HG03196 (cell line): Measurements from ENCODE around the gene FGFR3.

Source experiments
- ATAC-seq: cut with Tn5 transposase; IDR thresholded peaks from one replicate; pipeline ENCODE4 v1.9.1; 2021; ENCODE audit not compliant: unreplicated experiment

FGFR3 gene

DNA sequence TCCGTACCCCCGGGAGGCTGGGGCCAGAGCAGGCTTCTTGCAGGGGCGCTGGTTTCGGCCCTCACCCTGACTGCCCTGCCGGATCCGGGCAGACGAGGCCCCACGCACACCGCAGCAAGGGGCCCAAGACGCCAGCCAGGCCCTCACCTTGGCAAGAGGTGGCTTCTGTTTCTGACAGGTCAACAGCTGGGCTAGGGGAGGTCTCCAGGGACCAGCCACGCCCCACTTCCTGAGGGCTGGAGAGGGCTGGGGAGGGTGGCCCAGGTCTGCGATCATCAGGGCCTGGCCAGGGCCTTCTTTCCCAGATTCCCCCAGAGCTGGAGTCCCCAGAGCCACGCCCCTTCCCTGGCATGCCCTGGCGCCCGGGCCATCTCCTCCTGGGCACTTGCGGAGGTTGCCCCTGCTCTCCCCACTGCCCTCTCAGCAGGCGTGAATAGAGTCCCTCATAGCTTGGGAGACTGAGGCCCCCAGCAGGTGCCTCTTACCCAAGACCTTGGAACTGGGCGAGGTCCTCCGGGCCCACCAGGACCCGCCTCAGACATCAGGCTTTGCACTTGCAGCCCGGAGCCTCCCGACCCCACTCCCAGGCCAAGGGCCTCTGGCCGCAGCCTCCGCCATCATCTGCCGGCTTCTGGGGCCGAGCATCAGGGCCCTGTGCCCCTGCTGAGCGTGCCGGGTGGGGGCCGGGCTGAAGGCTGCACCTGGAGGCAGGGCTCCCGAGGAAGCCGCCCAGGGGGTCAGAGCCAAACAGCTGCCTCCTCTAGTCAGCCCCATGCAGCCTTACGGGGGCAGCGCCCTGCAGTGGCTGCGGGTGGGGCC lies 6.3 kb upstream of the FGFR3 start:
- no peak for ATAC-seq

GRCh38 chr4:1787411-1788077 lies 5.5 kb upstream of the FGFR3 start:
- ATAC-seq, result no peak

DNA sequence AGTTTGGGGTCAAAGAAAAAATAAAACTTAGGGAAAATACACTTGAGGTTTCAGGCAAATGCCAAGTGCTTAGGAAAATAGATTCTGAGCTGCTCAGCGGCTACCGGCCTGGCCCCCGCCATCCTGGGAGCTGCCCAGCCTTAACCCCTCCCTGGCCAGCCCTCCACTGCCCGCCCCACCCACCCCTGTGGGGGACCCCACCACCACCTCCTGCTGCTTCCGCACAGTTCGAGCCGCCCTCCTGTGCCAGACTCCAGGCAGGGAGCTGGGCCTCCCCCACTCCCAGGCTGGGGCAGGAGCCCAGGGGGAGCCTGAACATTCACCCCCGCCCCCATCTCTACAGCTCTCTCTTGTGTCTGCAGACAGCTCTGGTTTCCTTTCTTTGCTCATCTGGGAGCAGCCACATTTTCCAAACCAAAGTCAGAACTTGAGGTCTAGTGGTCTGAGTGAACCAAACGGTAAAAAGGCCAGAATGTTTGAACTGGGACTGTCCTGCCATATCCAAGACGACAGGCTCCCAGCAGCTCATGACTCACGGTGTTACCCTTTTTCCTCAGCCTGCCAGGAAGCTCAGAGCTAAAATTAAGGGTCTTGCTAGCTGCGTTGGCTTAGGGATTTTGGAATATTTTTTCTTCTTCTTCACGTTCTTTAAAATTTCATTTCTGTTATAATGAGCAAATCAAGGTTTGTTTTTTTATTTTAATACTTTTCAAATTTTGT lies 4.7 kb upstream of the FGFR3 start:
- no peak for ATAC-seq

GRCh38 chr4:1789552-1789951 lies 3.5 kb upstream of the FGFR3 start:
- ATAC-seq, result no peak

DNA sequence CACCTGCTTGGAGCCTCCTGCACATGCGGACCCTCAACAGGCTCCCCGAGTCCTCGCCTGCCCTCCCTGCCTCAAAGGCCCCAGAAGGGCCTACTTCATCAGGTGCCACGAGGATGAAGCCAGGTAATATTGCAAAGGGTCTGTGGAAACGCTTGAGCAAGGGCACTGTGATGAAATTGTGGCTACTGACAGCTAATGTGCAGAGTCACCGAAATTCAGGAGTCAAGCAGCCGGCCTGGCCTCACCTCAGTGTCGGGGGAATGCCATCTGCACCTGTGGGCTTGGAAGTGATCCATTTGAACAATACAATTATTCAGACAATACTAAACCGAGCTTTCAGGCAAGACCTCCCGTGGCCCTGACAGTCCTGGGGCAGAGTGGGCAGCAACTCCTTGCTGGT lies 3.1 kb upstream of the FGFR3 start:
- no peak for ATAC-seq

GRCh38 chr4:1792158-1792831 lies 798 bp upstream of the FGFR3 start:
- ATAC-seq, result no peak

DNA sequence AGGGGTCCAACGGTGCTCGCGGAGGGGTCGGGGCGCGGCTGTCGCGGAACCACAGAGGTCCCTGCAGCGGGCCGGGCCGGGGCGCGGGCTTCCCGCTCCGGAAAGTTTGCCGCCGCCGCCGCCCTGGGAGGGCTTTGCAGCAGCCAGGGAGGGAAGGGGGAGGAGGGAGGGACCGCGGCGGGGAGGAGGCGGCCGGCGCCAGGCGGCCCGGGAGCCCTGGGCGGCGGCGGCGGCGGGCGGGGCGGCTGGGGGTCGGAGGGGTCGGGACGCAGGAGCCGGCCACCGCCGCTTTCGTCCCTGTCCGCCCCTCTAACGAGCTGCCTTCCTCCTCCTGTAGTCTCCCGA lies 375 bp downstream of the FGFR3 start:
- ATAC-seq, result no peak

GRCh38 chr4:1793940-1794808 lies 1.1 kb downstream of the FGFR3 start:
- ATAC-seq, result no peak

GRCh38 chr4:1794809-1795298 lies 1.8 kb downstream of the FGFR3 start:
- no peak for ATAC-seq

DNA sequence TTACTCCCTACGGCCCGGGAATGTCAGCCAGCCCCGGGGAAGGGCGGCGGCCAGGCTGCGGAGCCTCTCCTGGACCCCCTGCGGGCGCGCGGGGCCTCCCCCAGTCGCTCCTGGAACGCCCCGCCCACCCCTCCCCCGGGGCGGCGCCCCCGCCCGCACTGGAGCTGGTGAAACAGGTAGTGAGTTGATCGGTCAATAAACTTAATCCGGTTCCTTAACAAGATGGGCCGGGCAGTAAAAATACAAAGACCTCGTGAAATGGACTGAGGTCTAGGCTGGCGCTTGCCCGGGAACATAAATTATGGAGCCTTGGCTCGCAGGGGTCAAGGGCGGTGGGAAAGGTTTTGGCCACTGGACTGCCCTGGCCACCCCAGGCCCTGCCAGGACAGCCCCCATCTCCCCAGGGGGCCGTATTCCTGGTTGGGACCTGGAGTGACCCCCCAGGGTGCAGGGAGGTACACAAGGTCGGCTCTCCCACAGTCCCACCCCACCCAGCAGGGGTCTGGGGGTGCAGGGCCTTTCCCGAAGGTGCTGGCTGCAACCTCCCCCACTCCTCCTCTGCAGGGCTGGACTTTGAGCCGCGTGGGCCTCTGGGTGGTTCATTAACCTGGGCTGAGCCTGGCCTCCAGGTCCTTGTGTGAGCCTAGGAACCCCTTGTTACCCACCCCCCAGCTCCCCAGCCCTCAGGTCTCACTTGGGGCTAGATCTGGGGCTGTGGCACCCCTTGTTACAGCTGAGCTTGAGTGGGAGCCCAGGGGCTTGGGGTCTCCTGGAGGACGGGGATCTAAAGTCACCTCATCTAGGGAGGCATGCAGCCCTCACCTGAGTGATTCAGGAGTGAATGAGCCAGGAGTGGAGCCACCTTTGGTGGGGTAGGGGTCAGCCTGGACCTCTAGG lies 2.5 kb downstream of the FGFR3 start:
- no peak for ATAC-seq

DNA sequence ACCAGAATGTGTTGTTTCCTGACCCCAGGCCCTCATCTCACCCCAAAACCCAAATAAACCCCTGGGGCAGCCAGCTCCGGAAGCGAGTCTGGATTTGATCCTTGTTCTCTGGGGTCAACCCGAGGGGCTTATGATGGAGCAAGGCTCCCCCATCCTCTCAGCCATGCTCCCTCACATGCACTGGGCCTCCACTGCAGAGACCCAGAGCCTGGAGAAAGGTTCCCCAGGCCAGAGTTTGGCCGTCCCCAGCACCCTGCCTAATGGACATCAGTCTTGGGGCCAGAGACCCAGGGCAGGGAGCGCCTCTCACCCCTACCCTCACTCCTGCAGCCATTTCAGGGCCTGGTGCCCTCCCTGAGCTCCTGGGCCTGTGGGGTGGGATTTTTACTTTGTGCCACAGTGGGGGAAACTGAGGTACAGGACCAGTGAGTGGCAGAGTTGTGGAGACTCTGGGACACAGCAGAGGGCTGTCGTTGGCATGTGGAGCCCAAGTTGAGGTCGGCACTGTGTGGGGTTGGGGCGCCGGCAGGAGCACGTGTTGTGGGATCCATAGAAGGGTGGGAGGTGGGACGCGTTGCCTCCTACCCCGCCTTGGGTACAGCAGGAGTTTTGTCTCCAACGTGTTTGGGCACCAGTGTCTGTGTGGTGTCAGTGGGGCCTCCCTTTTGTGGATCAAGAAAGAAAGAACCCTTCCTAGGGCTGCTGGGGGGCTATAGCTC lies 3.6 kb downstream of the FGFR3 start:
- no peak for ATAC-seq

DNA sequence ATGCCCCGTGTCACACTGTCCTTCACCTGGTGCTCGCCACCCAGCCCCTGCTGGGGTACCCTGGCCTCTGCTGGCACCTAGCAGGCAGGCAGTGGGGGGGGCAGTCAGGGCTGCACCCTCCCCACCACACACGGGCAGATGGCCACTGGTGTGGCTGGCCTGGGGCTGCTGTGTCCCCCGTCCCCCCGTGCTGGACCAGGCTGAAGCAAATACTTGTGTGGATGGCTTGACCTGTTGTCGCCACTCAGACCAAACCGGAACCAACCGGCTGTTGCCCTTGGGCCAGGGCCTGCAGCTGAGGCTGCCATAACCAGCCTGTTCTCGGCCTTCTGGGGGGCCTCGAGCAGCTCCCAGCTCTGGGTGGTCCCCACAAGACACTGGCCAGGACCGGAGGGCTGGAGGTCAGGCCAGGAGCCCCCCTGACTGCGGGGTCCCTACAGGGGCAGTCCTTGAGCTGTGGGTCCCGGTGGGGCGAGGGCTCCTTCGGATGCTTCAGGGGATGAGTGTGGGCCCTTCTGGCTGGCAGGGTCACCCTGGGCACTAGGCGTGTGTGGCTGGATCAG lies 4.3 kb downstream of the FGFR3 start:
- ATAC-seq, result no peak

GRCh38 chr4:1797861-1798579 lies 4.9 kb downstream of the FGFR3 start:
- ATAC-seq, result no peak

DNA sequence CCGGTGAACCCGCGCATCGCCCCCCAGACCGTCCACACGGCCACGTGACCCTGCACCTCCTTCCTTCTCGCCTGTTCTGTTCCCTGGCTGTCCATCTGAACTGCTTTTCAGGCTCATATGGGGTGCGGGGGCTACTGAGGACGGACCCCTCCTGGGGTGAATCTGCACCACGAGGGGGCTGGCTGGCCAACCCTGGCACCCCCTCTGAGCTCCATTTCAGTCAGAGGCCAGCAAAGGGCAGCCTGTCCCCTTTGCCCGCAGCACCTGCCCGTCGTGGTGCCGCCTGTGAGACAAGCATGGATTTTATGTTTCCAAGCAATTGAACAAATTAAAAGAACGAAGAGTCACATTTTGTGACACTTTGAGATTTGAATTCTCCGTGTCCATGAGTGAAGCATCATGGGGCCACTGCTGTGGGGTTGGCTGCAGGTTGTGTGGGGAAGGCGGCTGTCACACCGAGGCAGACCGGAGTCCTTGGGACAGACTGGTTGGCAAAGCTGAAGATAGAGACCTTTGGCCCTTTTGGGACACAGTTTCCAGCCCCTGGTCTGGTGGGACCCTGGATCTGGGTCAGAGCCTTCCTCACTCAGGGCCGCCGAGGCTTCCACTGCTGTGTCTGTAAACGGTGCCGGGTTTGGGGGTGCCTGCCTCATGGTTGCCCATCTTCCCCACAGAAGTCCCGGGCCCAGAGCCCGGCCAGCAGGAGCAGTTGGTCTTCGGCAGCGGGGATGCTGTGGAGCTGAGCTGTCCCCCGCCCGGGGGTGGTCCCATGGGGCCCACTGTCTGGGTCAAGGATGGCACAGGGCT lies 5.7 kb downstream of the FGFR3 start:
- no peak for ATAC-seq

DNA sequence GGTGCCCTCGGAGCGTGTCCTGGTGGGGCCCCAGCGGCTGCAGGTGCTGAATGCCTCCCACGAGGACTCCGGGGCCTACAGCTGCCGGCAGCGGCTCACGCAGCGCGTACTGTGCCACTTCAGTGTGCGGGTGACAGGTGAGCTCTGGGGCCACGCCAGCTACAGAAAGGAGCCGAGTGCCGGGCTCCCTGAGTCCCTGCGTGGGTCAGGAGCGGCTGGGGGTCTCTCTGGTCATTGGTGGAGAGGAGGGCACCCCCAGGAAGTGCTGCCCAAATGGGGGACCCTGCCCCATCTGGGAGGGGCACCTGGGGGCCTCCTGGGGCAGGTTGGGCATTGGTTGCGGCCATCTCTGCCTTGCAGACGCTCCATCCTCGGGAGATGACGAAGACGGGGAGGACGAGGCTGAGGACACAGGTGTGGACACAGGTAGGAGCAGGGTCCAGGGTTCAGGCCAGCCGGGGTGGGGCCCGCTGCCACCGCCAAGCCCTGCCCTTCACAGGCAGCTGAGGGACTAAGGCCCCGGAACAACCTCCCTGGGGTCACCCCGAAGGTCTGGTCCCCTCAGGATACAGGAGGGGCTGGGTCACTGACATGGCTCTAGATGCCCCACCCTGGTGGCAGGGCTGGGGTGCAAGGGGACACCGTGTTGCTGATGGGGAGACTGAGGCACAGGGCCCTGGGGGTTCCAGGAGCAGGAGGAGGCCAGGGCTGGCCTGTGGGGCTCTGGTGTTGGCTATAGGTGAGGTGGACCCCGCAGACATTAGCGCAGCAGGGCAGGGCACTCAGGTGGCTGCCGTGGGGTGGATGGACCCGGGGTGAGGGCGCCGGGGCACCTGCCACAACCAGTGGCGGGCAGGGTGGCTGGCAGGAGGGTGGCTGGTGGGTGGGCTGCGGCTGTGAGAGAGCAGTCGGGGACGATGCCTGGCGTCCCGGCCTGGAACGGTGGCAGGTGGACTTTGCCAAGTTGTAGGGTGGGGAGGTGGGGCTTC lies 6.6 kb downstream of the FGFR3 start:
- no peak for ATAC-seq

DNA sequence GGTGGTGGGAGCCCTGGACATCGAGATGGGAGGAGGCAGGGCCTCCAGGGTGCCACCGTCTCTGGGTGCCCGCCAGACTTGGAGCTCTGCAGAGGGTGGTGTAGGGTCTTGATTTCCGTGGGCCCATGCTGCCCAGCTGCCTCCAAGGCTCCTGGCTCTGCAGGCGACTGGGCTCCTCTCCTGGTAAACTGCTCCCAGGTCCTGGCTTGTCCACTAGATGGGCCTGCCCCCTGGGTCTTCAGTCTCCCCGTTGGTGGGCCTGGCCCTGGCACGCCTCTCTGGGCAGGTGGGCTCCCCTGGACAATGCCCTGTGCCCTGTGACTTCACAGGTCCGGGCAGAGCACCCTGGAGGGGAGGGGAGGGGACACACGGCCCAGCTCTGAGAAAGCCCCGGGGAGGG lies 7.7 kb downstream of the FGFR3 start:
- no peak for ATAC-seq
